GM18907 (cell line): ENCODE data around the gene SASS6.
"Not testable (repeated sequence)": the region's sequence is repeated elsewhere in the genome, so short reads cannot be mapped to it uniquely, and the experiment has no call there.

Experiments used
- ATAC-seq: cut with Tn5 transposase; IDR thresholded peaks from one replicate; pipeline ENCODE4 v1.9.1; 2021; ENCODE audit warnings: mild to moderate bottlenecking, moderate library complexity; ENCODE audit not compliant: unreplicated experiment

The SASS6 gene

GRCh38 chr1:100050139-100050538 lies 82.6 kb downstream of the SASS6 start:
- ATAC-seq = no peak

DNA sequence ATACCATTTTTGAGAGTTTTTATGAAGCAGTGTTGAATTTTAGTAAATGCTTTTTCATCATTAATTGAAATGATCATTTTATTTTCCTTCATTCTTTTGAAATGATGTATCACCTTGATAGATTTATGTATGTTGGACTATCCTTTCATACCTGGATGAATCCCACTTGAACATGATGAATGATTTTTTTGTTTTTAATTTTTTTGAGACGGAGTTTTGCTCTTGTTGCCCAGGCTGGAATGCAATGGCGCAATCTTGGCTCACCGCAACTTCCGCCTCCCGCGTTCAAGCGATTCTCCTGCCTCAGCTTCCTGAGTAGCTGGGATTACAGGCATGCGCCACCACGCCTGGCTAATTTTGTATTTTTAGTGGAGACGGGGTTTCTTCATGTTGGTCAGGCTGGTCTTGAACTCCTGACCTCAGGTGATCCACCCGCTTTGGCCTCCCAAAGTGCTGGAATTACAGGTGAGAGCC lies 85.5 kb downstream of the SASS6 start:
- not testable (repeated sequence) for ATAC-seq

- ATAC-seq = no peak
These were observed 87.5 kb downstream of the SASS6 start for GRCh38 chr1:100045206-100045605.

- ATAC-seq = no peak
These were observed 93.1 kb downstream of the SASS6 start for GRCh38 chr1:100039591-100039990.

GRCh38 chr1:100038660-100039287 lies 94.0 kb downstream of the SASS6 start:
- ATAC-seq = peak; percentile 62

DNA sequence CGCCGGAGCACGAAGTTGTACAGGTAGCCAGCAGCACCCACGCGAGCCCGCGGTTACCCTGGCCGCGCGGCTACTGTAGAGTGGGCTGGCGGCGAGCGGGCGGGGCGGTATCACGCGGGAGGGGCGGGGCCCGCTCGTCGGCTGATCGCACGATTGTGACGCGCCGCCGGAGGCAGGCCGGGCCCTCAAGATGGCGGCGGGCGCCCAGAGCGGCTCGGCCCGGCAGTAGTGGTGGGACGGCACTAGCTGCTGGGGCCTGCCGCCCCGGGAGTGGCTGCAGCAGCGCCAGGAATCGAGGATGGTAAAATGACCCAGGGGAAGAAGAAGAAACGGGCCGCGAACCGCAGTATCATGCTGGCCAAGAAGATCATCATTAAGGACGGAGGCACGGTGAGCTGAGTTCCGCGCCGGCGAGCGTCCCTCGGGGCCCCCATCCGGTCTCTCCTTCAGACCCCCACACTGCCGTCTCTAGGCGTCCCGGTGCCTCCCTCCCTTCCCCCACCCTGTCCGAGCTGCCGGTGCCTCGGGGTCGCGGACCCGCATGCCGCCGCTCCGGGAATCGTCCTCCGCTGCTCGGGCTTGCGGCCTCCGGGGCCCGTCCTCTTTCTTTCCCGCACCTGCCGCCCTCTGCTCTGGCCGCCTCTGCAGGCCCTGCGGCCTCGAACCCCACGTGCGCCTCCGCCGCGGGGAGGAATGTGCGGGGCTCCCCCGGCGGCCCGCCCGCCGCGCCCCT lies 94.6 kb downstream of the SASS6 start:
- ATAC-seq = peak; percentile 86

DNA sequence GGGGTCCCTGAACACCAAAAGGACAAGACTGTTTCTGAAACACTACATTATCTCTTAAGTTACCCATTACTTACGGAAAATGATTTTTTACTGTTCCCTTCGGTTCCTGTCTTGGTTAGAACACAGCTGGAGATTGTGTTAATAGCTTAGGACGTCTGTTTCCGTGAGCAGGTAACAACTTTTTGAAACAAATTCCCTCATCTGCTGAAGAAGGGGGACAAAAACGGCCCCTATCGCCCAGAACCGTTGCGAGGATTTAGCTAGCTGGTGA lies 95.1 kb downstream of the SASS6 start:
- ATAC-seq = no peak

- peak; percentile 1 for ATAC-seq
These were observed 95.7 kb downstream of the SASS6 start for GRCh38 chr1:100036718-100037655.

- no peak for ATAC-seq
These were observed 97.5 kb downstream of the SASS6 start for GRCh38 chr1:100035214-100035613.

- no peak for ATAC-seq
These were observed 98.3 kb downstream of the SASS6 start for GRCh38 chr1:100034470-100034869.
